GM18511 (cell line): ENCODE data around the gene GRHL3.
"Not testable (repeated sequence)": the region's sequence is repeated elsewhere in the genome, so short reads cannot be mapped to it uniquely, and the experiment has no call there.

Source experiments
- ATAC-seq: cut with Tn5 transposase; IDR thresholded peaks from one replicate; pipeline ENCODE4 v1.9.1; 2021; ENCODE audit warnings: mild to moderate bottlenecking, moderate library complexity; ENCODE audit not compliant: unreplicated experiment

GRHL3 gene

DNA sequence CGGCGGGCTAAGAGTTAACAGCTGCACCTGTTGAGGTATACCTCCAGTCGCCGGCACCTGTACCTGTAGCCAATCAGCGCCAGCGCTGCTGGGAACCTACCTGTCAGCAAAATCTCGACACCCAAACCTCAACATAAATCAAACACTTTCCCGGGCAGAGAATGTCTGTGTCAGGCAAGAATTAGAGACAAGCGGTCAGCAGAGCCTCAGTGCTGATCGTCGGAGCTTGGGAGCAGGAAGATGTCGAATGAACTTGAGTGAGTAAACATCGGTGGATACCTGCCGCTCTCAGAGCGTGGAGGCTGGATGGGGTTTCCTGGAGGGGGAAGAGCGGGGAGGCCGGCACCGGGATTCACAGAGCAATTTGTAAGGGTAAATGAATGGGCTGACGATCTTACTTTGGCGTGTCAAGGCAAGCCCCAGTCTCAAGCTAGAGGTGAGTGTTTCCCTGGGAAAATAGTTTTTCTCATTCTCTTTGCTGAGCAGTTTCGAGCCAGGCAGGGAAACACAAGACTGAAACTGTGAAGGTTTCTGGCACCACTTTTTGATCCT, at the start of gene GRHL3:
Gene GRHL3, plus strand, starts transcription at position 46 of the 552 bp plus-strand sequence. Its CDS starts 195 bp downstream, at position 241.
- ATAC-seq: no peak

DNA sequence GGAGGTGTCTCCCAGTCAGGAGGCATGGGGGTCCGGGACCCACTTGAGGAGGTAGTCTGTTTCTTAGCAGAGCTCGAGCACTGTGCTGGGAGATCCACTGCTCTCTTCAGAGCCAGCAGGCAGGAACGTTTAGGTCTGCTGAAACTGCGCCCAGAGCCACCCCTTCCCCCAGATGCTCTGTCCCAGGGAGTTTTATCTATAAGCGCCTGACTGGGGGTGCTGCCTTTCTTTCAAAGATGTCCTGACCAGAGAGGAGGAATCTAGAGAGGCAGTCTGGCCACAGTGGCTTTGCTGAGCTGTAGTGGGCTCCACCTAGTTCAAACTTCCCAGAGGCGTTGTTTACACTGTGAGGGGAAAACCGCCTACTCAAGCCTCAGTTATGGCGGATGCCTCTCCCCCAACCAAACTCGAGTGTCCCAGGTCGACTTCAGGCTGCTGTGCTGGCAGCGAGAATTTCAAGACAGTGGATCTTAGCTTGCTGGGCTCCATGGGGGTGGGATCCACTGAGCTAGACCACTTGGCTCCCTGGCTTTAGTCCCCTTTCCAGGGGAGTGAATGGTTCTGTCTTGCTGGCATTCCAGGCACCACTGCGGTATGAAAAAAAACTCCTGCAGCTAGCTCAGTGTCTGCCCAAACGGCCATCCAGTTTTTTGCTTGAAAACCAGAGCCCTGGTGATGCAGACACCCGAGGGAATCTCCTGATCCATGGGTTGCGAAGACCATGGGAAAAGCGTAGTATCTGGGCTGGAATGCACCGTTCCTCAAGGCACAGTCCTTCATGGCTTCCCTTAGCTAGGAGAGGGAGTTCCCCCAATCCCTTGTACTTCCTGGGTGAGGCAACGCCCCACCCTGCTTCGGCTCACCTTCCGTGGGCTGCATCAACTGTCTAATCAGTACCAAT, 44.7 kb upstream of the GRHL3 start:
- ATAC-seq: not testable (repeated sequence)

DNA sequence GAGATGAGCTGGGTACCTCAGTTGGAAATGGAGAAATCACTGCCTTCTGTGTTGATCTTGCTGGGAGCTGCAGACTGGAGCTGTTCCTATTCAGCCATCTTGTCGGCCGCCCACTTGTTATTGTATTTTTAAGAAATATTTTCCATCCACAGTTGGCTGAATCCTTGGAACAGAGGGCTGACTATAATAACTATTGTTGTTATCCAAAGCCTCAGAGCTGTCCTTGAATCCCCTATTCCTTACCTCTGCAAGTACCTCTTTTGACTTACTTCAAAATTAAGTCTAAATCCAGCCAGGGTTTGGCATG, 44.1 kb upstream of the GRHL3 start:
- ATAC-seq: no peak

DNA sequence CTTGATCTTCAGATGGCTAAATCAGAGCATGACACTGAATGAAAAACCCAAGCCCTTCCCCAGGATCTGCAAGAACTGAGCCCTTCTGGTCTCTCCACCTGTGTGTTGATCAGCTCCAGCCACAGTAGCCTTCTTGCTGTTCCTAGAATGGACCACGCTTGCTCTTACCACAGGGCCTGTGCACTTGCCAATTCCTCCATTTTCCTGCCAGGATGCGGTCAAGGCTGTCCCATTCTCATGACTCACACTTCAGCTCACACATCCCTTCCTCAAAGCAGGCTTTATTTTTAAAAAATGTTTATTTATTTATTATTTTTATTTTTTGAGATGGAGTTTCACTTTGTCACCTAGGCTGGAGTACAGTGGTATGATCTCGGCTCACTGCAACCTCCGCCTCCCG, 43.6 kb upstream of the GRHL3 start:
- ATAC-seq: no peak

DNA sequence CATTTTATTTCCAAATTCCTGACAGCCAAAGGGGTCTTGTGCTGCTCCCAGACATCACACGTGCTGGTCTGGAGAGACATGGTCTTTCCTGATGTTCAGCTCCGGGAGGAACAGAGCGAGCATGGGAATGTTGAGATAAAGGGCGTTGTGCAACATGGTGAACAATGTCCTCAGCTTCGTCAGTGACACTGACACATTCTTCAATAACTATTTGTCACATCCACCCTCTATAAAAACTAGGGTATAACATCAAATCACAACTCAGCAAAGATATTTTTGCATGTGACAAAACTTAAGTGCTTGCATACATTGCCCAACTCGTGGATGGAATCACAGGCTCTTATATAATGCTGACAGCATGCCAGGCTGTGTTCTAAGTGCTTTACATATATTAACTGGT, 42.4 kb upstream of the GRHL3 start:
- ATAC-seq: no peak

DNA sequence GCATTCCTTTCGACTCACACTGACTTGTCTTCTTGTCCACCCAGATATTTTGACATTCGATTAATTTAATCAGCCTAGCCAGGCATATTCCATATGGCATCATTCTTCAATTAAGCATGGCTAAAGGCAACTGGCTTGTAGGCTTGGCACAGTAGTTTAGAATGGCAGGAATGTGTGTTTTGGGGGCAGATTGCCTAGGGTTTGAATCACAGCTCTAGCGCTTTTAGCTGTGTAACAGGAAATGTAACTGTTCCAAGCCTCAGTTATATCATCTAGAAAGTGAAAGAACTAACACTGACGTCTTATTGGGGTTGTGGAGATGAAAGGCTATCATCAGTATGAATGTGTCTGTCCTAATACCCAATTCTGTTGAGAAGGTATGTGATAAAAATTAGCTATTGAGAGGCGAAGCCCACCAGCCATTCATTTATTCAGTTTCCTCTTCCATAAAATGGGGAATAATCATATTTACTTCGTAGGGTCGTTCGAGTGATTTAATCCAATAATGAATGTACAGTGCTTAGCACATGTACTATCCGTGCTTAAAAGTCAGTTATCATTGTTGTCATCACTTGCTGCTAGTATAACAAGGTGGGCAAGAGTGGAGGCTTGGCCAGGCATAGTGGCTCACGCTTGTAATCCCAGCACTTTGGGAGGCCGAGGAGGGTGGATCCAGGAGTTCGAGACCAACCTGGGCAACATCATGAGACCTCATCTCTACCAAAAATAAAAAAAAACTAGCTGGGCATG, 41.6 kb upstream of the GRHL3 start:
- ATAC-seq: no peak

DNA sequence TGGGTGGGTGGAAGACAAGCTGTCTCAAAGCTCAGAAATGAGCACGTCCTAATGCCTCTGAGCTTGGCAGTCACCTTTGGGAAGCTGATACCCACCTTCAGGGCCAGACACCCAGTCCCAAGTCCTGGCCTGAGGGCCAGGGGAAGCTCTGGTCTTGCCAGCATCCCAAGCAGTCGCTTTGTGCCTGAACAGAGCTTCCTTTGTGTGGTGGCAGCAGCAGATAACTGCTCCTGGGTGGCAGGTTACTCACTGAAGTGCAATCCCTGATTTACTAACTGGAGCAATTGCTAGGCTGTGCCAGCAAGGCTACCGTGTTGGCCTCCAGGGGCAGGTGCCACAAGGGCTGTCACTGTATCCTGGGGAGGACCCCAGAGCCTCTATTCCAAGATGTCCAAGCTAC, 40.4 kb upstream of the GRHL3 start:
- no peak for ATAC-seq

DNA sequence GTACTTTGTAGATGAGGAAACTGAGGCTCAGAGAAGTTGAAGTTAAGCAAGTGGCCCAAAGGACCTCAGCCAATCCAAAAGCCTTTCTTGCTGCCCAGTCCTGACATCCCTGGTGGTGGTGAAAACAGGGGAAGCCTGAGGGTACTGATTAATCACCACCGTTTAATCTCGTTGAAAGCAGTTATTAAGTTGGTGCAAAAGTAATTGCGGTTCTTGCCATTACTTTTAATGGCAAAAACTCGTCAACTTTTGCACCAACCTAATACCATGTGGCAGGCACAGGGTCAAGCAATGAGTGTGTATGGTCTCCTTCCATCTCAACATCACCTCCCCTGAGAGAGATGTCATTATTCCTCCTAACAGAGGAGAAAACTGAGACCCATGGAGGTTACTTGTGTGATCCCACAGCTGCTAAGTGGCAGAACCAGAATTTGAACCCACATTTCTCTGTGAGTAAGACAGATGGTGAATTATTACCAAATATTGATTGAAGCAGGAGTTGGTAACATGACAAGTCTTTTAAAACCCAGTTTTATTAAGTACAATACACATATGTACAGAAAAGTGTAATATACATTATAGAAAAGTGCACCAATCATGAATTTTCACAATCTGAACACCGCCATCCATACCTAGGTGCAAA, 39.4 kb upstream of the GRHL3 start:
- ATAC-seq: no peak

DNA sequence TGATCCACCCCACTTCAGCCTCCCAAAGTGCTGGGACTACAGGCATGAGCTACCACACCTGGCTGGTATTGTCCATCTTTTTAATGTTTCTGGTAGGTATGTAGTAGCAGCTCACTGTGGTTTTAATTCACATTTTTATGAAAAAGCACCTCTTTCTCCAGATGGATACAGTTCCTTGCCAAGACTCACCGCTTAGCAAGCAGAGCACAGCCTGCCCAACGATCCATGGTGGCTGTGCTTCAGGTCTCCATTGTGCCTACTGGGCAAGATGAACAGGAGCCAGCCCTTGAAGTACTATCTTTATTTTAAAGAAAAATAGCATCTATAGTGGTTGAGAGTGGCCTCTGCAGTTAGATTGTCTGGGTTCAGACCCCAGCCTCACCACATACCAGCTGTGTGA, 37.6 kb upstream of the GRHL3 start:
- ATAC-seq: no peak

DNA sequence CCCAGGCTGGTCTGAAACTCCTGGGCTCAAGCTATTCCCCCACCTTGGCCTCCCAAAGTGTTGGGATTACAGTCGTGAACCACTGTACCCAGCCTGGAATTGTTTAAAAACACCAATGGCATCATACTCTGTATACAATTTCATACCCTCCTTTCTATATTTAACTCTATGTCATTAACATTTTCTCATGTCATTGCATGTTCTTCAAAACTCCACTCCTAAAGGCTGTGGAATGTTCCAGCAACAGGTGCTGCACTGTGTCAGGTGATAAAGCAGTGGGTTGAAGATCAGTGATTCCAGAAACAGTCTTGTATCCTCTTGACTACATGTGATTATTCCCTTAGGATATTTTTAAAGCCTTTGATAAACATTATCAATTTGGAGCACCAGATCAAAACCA, 36.7 kb upstream of the GRHL3 start:
- ATAC-seq: no peak

DNA sequence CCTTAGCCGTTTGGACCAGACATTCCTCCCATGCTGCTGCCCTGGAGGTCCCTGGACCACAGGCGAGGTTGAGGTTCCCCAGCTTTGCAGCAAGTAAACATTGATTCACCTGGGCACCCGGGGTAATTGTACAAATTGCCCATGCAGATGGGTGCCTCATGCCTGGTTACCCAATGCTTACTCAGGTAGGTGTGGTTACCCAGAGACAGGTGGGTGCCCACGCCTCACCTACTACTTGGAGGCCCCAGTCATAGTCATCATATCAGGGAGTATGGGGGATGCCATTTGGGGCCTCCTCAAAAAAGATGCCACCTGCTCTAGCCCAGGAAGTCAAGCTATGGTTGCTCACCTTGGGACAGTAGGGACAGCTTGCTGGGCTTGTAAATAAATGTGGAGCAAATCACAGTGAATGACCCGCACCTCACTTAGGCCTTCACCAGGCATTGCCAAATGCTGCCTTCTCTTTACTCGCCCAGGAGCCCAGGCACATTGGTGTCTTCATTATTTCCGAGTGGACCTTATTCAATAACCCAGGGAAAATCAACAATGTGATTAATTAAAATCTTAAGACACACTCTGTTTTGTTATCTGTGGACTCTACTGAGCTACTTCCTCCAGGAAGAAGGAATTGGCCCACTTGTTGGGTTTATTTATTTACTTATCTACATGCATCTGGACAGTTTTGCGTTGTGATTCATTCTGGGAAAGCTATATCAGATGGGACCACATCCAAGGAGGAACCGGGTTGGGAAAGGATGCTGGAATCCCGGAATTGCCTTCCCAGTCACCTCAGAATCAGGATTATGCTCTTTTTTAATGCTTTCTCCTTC, 35.6 kb upstream of the GRHL3 start:
- ATAC-seq: no peak

DNA sequence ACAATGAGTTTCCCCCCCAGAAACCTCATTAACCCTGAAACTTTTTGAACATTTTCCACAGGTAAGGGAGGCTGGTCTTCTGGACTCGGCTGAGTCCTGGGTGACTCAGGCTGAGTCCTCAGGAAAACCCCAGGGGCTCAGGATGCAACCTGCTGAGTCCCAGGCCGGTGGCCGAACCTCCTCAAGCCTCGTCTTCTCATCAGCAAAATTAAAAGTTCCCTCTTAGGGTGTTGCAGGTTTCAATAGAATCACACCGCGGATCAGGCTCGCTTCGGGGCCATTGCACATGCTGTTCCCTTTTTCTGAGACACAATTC, 35.0 kb upstream of the GRHL3 start:
- no peak for ATAC-seq

DNA sequence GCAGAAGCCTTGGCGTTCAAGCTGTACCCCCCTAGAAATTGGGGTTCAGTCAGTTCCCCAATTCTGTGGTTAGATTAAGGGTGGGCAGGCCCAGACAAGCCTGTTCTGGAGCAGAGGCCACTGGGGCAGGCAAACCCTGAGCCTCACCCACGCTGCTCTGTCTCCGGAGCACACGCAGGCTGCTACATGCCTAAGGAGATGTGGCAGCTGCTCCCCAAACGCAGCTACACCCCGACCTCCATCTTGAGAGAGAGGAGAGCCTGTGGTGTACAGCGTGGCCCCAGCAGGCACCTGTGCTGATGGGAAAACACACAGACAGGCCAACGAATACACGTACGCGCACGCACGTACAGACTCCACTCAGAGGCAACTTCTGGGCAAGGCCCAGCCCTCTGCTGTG, 33.9 kb upstream of the GRHL3 start:
- no peak for ATAC-seq

DNA sequence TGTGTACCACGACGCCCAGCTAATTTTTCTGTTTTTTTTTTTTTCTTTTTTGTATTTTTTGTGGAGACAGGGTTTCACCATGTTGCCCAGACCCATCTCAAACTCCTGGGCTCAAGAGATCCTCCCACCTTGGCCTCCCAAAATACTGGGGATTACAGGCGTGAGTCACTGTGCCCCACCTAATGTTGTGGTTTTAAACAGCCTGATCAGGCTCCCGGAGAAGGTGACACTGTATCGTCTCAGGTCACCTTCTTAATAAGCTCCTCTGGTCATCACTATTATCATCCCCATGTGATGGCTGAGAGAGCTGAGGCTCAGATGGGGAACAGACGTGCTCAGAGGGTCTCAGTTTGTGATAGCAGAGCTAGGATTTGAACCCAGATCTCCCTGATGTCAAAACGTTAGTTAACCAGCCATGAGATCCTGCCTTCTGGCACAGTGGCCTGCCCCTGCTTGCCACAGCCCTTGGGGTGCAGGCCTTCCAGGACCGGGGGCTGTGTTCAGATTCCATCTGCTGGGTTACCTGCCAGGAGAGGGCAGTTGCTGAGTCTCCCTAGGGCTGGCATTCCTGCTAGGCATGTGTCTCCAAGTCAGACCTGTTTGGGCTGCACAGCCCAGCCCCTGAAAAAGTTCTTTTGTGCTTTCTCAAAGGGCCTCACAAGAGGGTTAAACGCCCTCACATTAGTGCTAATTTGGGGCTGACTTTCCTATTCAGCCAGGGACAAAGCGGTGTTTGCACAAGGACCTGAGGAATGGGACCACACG, 32.7 kb upstream of the GRHL3 start:
- no peak for ATAC-seq

DNA sequence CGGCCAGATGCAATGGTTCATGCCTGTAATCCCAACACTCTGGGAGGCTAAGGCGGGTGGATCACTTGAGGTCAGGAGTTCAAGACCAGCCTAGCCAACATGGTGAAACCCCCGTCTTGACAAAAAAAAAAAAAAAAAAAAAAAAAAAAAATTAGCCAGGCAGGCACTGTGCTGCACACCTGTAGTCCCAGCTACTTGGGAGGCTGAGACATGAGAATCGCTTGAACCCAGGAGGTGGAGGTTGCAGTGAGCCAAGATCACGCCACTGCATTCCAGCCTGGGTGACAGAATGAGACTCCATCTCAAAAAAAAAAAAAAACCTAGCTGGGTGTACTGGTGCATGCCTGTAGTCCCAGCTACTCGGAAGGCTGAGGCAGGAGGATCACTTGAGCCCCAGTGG, 31.4 kb upstream of the GRHL3 start:
- ATAC-seq: not testable (repeated sequence)

DNA sequence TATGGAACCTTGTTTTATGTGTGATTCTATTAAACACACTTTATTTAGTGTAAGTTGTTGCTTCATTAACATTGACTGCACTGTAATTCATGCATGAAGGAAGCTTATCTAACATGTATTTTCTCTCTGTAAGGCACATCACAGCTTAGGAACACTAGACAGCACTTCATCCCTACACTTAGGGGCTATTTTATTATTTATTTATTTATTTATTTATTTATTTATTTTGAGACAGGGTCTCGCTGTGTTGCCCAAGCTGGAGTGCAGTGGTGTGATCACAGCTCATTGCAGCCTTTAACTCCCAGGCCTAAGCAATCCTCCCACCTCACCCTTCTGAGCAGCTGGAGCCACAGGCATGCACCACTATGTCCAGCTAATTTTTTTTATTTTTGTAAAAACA, 30.7 kb upstream of the GRHL3 start:
- ATAC-seq: no peak

DNA sequence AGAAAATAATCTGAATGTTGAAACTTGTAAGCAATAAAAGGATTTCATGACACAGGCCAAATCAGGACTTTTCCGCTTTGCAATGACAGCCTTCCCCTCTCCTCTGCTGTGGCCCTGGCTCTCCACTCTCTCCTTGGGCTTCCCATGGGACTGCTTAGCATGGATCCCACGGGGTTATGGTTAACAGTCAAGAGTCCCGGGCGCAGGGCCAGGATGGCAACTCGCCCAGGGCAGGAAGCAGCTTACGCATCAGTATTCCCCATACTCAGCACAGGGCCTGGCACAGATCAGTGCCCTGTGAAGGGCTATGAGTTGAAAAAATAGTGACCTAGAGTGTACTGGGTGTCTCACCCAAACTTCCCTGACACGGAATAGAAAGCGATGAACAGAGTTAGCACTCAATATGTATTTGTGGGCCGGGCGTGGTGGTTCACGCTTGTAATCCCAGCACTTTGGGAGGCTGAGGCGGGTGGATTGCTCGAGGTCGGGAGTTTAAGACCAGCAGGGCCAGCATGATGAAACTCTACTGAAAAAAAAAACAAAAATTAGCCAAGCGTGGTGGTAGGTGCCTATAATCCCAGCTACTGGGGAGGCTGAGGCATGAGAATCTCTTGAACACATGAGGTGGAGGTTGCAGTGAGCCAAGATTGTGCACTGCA, 29.1 kb upstream of the GRHL3 start:
- no peak for ATAC-seq

DNA sequence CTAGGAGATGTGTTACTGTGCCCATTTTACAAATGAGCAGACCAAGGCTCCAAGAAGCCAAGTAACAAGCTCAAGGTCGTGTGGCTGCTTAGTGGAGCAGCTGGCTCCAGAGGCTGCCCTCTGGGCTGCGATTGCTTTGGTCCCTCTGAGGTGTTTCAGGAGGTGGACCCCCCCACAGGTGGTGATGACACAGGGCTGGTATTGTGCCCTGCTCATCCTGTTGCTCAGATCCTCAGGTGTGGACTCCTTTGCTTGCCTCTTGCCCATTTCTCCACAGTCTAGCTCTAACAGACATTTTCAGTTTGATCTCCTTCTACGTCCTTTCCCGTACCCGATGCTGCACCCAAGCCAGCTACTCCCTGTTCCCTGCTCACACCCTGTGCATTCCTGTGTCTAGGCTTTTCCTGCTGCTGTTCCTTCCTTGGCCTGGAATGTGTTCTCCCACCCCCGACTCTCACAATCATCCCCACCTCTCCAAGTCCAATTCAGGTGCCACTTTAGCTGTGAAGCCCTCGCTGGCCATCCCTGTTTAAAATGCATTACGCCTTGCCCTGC, 28.1 kb upstream of the GRHL3 start:
- ATAC-seq: no peak

DNA sequence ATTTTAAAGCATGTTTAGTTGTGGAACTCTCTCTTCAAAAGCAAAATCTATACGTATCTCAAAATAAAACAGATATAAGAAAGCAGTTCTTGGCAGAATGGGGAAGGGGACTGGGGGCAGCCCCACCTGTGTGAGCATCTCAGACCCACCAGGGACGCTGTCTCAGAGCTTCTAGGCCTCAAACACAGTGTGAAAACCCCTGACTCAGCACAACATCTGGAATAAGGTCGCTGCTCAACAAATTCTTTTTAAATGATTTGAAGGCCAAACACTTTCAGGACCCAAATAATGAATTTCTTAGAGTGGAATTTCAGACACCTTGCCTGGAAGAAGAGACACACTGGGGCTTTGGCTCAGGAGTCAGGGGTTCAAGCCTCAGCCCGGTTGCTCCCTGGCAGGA, 27.1 kb upstream of the GRHL3 start:
- ATAC-seq: no peak
